MM.1S (cell line): ENCODE measurements around the gene MRPL45.

ENCODE experiments used
- CTCF ChIP-seq: fragments of 300-600 bp; sonication (generic); IDR thresholded peaks from 2 replicates; pipeline ENCODE4 v1.5.1; 2016; ENCODE audit warnings: antibody characterized with exemption, low read length, mixed read lengths
- EZH2phosphoT487 ChIP-seq: fragments of 300-600 bp; sonication (generic); IDR thresholded peaks from 2 replicates; pipeline ENCODE4 v1.6.1; 2018; ENCODE audit warnings: antibody characterized with exemption, low read length

DNA sequence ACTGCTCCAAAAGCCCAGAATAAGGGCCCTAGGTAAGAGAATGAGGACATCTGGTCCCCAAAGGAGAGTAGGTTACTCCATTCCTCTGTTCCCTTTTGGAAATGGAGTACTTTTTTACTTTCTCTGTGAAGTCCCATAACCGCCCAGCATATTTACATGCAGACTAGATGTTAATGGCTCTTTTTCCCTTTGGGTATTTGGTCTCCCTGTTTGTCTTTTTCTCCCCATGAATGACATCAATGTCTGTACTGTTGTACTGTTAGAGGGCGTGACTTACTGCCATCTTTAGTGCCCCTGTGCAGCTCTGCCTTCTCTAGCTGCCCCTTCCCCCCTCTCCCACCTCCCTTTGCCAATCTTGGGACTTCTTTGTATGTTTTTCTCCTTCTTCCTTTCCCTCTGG, 27.8 kb downstream of the MRPL45 start:
- TF ChIP-seq CTCF (no peak), EZH2phosphoT487 (no peak)
